Neutrophil (primary cell): Measurements from ENCODE around the gene FKBP6.
"Not testable (repeated sequence)": the region's sequence is repeated elsewhere in the genome, so short reads cannot be mapped to it uniquely, and the experiment has no call there.

Experiments
- H3K27ac ChIP-seq: fragments of 200-600 bp; sonication (generic); 2 replicates; pipeline ENCODE4 v1.5.1; 2016; ENCODE audit warnings: mild to moderate bottlenecking, moderate library complexity
- H3K27me3 ChIP-seq: fragments of 200-600 bp; sonication (generic); 2 replicates; pipeline ENCODE4 v1.6.0; 2016; ENCODE audit warnings: mild to moderate bottlenecking
- H3K36me3 ChIP-seq: fragments of 200-600 bp; sonication (generic); 2 replicates; pipeline ENCODE4 v1.5.1; 2017
- H3K4me1 ChIP-seq, 2 experiments: fragments of 200-600 bp in 1 of 2; sonication (generic) in 1 of 2; 1 replicate in 1 of 2; 2 replicates in 1 of 2; pipeline versions ENCODE4 v1.5.1 to v1.6.1; 2013 to 2016; ENCODE audit warnings: low read depth in 1 of 2, low read length in 1 of 2, mild to moderate bottlenecking in 1 of 2, moderate library complexity in 1 of 2; ENCODE audit not compliant: control insufficient read depth in 1 of 2, insufficient read depth in 1 of 2
- H3K4me3 ChIP-seq, 2 experiments: fragments of 200-600 bp in 1 of 2; sonication (generic) in 1 of 2; 1 replicate in 1 of 2; 2 replicates in 1 of 2; pipeline ENCODE4 v1.5.1; 2013 to 2016; ENCODE audit warnings: low read depth in 1 of 2, low read length in 1 of 2, mild to moderate bottlenecking in 1 of 2, moderate library complexity in 1 of 2
- H3K9me3 ChIP-seq: fragments of 200-600 bp; sonication (generic); 2 replicates; pipeline ENCODE4 v1.5.1; 2016
- TF ChIP-seq, protein P1 (sequence below): fragments of 200-600 bp; sonication (generic); IDR thresholded peaks from 2 replicates; pipeline ENCODE4 v1.5.1; 2016; ENCODE audit warnings: antibody characterized with exemption

The FKBP6 gene, protein sequence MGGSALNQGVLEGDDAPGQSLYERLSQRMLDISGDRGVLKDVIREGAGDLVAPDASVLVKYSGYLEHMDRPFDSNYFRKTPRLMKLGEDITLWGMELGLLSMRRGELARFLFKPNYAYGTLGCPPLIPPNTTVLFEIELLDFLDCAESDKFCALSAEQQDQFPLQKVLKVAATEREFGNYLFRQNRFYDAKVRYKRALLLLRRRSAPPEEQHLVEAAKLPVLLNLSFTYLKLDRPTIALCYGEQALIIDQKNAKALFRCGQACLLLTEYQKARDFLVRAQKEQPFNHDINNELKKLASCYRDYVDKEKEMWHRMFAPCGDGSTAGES

DNA sequence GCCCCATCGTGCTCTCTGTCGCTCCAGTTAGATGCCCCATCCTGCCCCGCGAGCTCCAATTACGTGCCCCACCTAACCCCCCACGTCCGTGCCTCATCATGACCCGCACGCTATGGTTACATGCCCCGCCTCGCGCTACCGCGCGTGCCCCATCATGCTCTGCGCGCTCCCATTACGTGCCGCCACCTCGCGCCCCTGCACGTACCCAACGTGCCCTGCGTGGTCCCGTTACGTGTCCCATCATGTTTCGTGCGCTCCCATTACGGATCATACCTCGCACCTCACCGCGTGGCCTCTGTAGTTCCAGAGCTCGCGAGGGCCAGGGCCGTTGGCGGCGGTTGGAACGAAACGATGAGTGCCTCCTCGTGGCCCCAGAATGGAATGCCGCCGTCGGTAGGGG lies at the start of gene FKBP6, which contains the start of gene TRIM50:
TSS of gene FKBP6 (plus strand) at position 240 of the 400 bp plus-strand sequence. CDS start 268 bp downstream, outside the sequence.
TSS of gene TRIM50 (minus strand) at position 161 of the 400 bp plus-strand sequence. CDS start 3,295 bp downstream, outside the sequence.
- H3K27ac ChIP-seq, H3K36me3 ChIP-seq, H3K4me3 ChIP-seq, H3K9me3 ChIP-seq, H3K27me3 ChIP-seq: not testable (repeated sequence)
- peaks cover 21 to 25% of the 10 kb centered on the region in 2 experiments for H3K4me1 ChIP-seq

DNA sequence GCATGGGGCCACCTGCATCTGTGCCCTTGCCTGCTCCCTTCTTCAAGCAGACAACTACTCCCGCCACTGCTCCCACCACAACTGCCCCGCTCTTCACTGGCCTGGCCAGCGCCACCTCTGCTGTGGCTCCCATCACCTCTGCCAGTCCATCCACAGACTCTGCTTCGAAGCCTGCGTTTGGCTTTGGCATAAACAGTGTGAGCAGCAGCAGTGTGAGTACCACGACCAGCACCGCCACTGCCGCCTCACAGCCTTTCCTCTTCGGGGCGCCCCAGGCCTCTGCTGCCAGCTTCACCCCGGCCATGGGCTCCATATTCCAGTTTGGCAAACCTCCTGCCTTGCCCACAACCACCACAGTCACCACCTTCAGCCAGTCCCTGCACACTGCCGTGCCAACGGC lies 30.7 kb upstream of the FKBP6 start:
- not testable (repeated sequence) for H3K27me3 ChIP-seq, H3K4me1 ChIP-seq, H3K9me3 ChIP-seq, H3K27ac ChIP-seq, H3K36me3 ChIP-seq, H3K4me3 ChIP-seq

DNA sequence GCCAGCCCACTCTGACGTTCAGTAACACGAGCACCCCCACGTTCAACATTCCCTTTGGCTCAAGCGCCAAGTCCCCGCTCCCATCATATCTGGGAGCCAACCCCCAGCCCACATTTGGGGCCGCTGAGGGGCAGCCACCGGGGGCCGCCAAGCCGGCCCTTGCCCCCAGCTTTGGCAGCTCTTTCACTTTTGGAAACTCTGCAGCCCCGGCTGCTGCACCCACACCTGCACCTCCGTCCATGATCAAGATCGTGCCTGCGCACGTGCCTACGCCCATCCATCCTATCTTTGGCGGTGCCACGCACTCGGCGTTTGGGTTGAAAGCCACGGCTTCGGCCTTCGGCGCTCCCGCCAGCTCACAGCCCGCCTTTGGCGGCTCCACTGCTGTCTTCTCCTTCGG lies 30.3 kb upstream of the FKBP6 start:
- H3K4me1 ChIP-seq, H3K27me3 ChIP-seq, H3K27ac ChIP-seq, H3K36me3 ChIP-seq, H3K4me3 ChIP-seq, H3K9me3 ChIP-seq: not testable (repeated sequence)

DNA sequence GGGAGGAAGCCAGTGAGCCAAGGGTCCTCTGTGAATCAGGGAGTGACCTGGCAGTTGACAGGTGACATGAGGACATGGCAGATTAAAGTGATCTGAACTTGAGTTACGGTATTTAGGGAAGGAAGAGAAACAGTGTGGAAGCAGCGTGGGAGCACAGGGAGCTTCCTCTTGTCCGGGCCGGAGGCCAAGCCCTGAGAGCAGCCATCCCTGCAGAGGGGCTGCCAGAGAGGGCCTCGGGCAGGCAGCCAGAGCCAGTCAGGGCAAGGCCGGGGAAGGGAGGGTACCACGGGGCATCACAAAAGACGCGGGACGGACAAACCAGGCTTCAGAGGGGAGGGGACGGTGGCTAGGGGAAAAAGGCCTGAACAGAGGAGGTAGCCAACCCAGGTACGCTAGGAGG lies 28.1 kb upstream of the FKBP6 start:
- H3K27me3 ChIP-seq, H3K9me3 ChIP-seq, H3K27ac ChIP-seq, H3K4me3 ChIP-seq: not testable (repeated sequence)
- Histone ChIP-seq H3K4me1 (peaks cover 25 to 28% of the 10 kb centered on the region in 2 experiments), H3K36me3 (peaks cover 21% of the 10 kb centered on the region)

DNA sequence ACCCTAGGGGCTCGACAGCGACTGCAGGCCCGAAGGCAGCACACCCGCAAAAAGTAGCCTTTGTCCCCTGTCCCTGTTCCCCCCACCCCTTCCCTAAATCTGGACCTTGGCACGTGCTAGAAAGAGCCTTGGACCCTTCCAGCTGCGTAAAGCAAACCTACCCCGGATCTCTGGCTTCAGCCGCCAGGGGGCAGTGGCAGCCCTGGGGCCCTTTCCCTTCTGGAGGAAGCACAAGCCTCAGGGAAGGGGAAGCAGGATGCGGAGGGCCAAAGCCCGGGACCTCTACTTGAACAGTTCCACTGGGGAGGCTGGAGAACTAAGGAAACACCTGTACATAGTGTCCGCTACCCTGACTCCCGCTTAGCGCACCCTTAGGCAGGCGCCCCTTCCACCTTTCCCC lies 26.9 kb upstream of the FKBP6 start:
- not testable (repeated sequence) for H3K27ac ChIP-seq, H3K27me3 ChIP-seq, H3K9me3 ChIP-seq, H3K4me3 ChIP-seq
- H3K36me3 ChIP-seq = peaks cover 26% of the 10 kb centered on the region
- peaks cover 35 to 39% of the 10 kb centered on the region in 2 experiments for H3K4me1 ChIP-seq

DNA sequence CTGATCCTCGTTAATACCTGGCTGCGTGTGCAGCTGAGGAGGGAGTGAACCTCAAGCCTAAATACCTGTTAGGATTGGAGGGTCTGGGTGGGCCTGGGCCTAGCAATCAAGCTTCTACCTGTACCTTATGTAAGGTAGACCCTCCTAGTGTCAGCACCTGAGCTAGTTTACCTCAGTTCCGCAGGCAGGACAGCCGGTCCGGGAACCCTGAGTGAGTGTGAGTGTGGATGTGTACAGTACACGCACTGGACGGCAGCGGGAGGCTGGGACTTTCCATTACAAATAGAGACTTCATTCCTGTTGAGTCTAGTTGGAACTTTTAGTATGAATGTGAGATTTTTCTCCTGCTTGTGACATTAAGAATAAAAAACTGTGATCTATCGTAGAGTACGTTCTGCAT lies 25.1 kb upstream of the FKBP6 start:
- H3K36me3 ChIP-seq = peaks cover 36% of the 10 kb centered on the region
- H3K9me3 ChIP-seq, H3K27me3 ChIP-seq, H3K4me3 ChIP-seq: not testable (repeated sequence)
- peaks cover 47 to 56% of the 10 kb centered on the region in 2 experiments for H3K4me1 ChIP-seq
- H3K27ac ChIP-seq = peak overlapping the region; percentile 70

DNA sequence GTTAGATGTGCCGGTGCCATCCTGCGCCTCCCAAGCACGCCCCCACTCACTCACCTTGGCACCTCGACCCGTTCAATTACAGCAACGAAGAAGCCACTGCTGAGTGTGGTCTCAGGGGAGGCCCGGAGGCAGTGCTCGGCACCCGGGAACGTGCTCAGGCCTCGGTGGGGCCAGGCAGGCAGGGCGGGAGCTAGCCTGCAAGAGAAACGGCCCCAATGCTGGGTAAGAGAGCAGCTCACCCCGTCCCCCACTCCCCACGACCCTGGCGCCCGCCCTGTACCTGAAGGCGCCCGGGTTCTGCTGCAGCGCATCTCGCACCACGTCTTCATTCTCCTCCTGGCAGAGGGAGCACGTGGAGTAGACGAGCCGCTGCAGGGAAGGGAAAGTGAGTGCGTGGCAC lies 24.4 kb upstream of the FKBP6 start:
- H3K4me3 ChIP-seq = no peak overlapping the region
- peak overlapping the region; percentile 70 for H3K27ac ChIP-seq
- H3K36me3 ChIP-seq = peaks cover 36% of the 10 kb centered on the region
- H3K9me3 ChIP-seq = no peaks in the 10 kb centered on the region
- TF ChIP-seq, protein P1, sequence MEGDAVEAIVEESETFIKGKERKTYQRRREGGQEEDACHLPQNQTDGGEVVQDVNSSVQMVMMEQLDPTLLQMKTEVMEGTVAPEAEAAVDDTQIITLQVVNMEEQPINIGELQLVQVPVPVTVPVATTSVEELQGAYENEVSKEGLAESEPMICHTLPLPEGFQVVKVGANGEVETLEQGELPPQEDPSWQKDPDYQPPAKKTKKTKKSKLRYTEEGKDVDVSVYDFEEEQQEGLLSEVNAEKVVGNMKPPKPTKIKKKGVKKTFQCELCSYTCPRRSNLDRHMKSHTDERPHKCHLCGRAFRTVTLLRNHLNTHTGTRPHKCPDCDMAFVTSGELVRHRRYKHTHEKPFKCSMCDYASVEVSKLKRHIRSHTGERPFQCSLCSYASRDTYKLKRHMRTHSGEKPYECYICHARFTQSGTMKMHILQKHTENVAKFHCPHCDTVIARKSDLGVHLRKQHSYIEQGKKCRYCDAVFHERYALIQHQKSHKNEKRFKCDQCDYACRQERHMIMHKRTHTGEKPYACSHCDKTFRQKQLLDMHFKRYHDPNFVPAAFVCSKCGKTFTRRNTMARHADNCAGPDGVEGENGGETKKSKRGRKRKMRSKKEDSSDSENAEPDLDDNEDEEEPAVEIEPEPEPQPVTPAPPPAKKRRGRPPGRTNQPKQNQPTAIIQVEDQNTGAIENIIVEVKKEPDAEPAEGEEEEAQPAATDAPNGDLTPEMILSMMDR = no peak
- peaks cover 52 to 60% of the 10 kb centered on the region in 2 experiments for H3K4me1 ChIP-seq
- no peaks in the 10 kb centered on the region for H3K27me3 ChIP-seq

DNA sequence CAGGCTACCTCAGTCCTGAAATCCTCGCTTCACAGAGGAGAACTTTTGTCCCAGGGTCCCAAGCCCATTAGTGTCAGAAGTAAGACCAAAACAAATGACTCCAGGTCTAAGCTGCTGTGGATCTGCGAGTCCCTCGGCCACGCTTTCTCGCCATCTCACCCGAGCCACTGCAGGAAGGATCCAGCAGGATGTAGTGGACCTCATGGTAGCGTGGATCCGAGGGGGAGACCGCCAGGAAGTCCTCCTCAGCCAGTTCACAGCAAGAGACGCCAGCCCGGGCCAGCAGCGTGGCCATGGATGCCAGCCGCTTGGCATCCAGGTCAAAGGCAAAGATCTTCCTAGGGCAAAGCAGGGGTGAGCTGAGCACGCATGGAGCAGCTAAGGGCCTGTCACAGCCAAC lies 23.9 kb upstream of the FKBP6 start:
- no peak overlapping the region for H3K4me3 ChIP-seq
- peaks cover 36% of the 10 kb centered on the region for H3K36me3 ChIP-seq
- TF ChIP-seq, protein P1 = no peak
- H3K4me1 ChIP-seq = peaks cover 54 to 62% of the 10 kb centered on the region in 2 experiments
- H3K9me3 ChIP-seq = no peaks in the 10 kb centered on the region
- no peaks in the 10 kb centered on the region for H3K27me3 ChIP-seq
- peak overlapping the region; percentile 70 for H3K27ac ChIP-seq

DNA sequence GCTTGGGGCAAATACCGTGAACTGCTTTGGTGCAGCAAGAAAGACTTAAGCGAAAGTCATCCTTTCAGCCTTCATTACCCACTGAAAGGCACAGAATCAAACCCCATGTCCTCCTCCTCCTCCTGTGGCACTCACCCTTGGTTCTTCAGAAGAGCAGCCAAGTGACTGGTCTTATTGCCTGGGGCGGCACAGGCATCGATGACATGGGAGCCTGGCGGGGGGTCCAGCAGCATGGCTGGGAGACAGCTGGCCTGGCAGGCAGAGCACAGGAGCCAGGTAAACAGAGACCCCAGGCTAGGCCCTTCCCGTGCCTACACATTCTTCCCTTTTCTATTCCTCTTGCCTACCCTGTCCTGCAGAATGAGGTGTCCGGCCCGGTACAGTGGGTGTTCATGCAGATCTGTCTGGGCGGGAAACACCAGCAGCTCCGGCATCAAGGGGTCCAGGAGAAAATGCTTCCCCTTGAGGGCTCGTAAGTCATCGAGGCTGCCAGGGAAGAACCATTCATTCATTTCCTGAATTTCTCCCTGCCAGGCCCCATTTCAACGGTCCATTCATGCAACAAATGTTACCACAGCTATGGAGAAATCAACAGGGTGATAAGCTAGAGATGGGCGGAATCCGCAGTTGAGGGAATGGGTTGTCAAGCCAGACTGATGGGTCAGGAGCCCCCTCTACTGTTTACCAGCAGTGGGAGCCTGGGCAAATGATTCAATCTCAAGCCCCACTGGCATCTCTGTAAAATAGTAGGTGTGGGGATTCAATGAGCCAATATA lies 23.2 kb upstream of the FKBP6 start:
- H3K9me3 ChIP-seq, H3K4me3 ChIP-seq, H3K27me3 ChIP-seq: not testable (repeated sequence)
- Histone ChIP-seq H3K4me1 (peaks cover 57 to 62% of the 10 kb centered on the region in 2 experiments), H3K36me3 (peaks cover 36% of the 10 kb centered on the region), H3K27ac (peak overlapping the region; percentile 70)
